ENCODE results near the gene LAX1.
"Not testable (repeated sequence)": the region's sequence is repeated elsewhere in the genome, so short reads cannot be mapped to it uniquely, and the experiment has no call there.

Gene LAX1

GRCh38 chr1:203765029-203765837 lies at the start of gene LAX1:
LAX1 (plus strand) TSS chr1:203765183; CDS start chr1:203765566, 383 bp downstream.
- no peak for DNase-seq (ENCODE audit: low read depth)
- H3K4me3 ChIP-seq (ENCODE audit: low read depth, low read length) = no peak within 1 kb of the TSS

- H3K4me3 ChIP-seq (ENCODE audit: low read depth, low read length) = no peak overlapping the region
- DNase-seq (ENCODE audit: low read depth) = no peak
Observed at GRCh38 chr1:203717120-203717519, 47.9 kb upstream of the LAX1 start.

- no peak for DNase-seq (ENCODE audit: low read depth)
- no peak overlapping the region for H3K4me3 ChIP-seq (ENCODE audit: low read depth, low read length)
Observed at GRCh38 chr1:203720242-203720641, 44.7 kb upstream of the LAX1 start.

GRCh38 chr1:203722909-203723308 lies 42.1 kb upstream of the LAX1 start:
- no peak overlapping the region for H3K4me3 ChIP-seq (ENCODE audit: low read depth, low read length)
- no peak for DNase-seq (ENCODE audit: low read depth)

- H3K4me3 ChIP-seq (ENCODE audit: low read depth, low read length) = no peak overlapping the region
- DNase-seq (ENCODE audit: low read depth) = no peak
Observed at GRCh38 chr1:203726417-203726867, 38.5 kb upstream of the LAX1 start.

GRCh38 chr1:203733009-203733863 lies 31.7 kb upstream of the LAX1 start:
- DNase-seq (ENCODE audit: low read depth) = no peak
- H3K4me3 ChIP-seq (ENCODE audit: low read depth, low read length) = no peak overlapping the region

- no peak for DNase-seq (ENCODE audit: low read depth)
- no peak overlapping the region for H3K4me3 ChIP-seq (ENCODE audit: low read depth, low read length)
Observed at GRCh38 chr1:203742436-203742835, 22.5 kb upstream of the LAX1 start.

- H3K4me3 ChIP-seq (ENCODE audit: low read depth, low read length) = no peak overlapping the region
- DNase-seq (ENCODE audit: low read depth) = no peak
Observed at GRCh38 chr1:203743091-203743571, 21.9 kb upstream of the LAX1 start.

- H3K4me3 ChIP-seq (ENCODE audit: low read depth, low read length) = no peak overlapping the region
Observed at GRCh38 chr1:203744075-203744972, 20.7 kb upstream of the LAX1 start.

GRCh38 chr1:203746281-203746680 lies 18.7 kb upstream of the LAX1 start:
- no peak overlapping the region for H3K4me3 ChIP-seq (ENCODE audit: low read depth, low read length)
- no peak for DNase-seq (ENCODE audit: low read depth)

More at GRCh38 chr1:203744075-203744972, 20.7 kb upstream of the LAX1 start:
- peak; percentile 24 for DNase-seq (ENCODE audit: low read depth)

- no peak for DNase-seq (ENCODE audit: low read depth)
- H3K4me3 ChIP-seq (ENCODE audit: low read depth, low read length) = no peak overlapping the region
Observed at GRCh38 chr1:203751051-203751450, 13.9 kb upstream of the LAX1 start.

GRCh38 chr1:203751618-203752361 lies 13.2 kb upstream of the LAX1 start:
- DNase-seq (ENCODE audit: low read depth); H3K4me3 ChIP-seq (ENCODE audit: low read depth, low read length): not testable (repeated sequence)

GRCh38 chr1:203754455-203754864 lies 10.5 kb upstream of the LAX1 start:
- no peak overlapping the region for H3K4me3 ChIP-seq (ENCODE audit: low read depth, low read length)
- no peak for DNase-seq (ENCODE audit: low read depth)

- H3K4me3 ChIP-seq (ENCODE audit: low read depth, low read length) = no peak overlapping the region
- DNase-seq (ENCODE audit: low read depth) = no peak
Observed at GRCh38 chr1:203756036-203756435, 8.9 kb upstream of the LAX1 start.

- DNase-seq (ENCODE audit: low read depth); H3K4me3 ChIP-seq (ENCODE audit: low read depth, low read length): not testable (repeated sequence)
Observed at GRCh38 chr1:203758749-203759148, 6.2 kb upstream of the LAX1 start.

GRCh38 chr1:203760506-203760905 lies 4.5 kb upstream of the LAX1 start:
- DNase-seq (ENCODE audit: low read depth) = no peak

GRCh38 chr1:203761958-203762357 lies 3.0 kb upstream of the LAX1 start:
- H3K4me3 ChIP-seq (ENCODE audit: low read depth, low read length); DNase-seq (ENCODE audit: low read depth): not testable (repeated sequence)

More at GRCh38 chr1:203760506-203760905, 4.5 kb upstream of the LAX1 start:
- no peak overlapping the region for H3K4me3 ChIP-seq (ENCODE audit: low read depth, low read length)

GRCh38 chr1:203763505-203763904 lies 1.5 kb upstream of the LAX1 start:
- no peak for DNase-seq (ENCODE audit: low read depth)

More at GRCh38 chr1:203763505-203763904, 1.5 kb upstream of the LAX1 start:
- H3K4me3 ChIP-seq (ENCODE audit: low read depth, low read length) = no peak overlapping the region
